Measurements from ENCODE around the gene GTF2F2.

Gene GTF2F2

DNA sequence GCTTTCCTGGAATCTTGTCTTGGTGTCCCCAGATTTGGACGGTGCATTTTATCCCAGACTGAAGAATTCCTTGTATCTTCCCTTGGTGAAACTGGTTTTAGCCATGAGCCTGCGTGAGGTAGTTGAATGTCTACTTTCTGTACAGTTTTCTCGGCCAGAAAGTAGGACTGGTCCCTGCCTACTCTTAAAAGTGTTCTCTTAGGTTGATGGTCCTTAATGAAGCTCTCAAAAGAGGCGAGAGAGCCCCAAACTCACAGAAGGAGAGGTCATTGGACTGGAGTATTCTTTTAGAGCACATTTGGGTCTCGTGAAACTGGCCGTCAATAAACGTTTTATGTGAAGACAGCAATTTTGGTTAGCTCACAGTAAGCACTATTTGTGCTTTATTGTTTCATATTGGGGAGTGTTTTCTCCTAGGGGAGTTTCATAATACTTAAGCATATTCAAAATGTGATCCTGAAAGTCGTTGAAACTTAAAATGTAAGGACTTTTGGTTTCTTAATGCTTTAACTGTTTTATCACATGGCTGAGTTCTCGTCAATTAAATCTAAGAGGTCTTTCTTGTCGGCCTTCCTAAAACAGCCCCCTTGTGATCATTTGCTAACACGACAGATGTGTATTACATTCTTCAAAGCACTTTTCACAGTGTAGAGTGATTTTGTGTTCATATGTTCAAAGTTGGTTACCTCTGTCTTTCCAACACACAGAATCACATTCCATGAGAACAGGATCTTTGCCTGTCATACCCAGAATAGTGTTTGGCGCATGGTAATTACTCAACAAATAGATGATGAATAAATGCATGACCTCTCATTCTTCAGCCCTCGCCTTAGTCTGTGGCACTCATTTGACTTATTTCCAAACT is 889 bp downstream of the GTF2F2 start:
- peak overlapping the region; percentile 75 for H3K27ac ChIP-seq
- DNase-seq (ENCODE audit: low read depth, low spot score), result no peak

DNA sequence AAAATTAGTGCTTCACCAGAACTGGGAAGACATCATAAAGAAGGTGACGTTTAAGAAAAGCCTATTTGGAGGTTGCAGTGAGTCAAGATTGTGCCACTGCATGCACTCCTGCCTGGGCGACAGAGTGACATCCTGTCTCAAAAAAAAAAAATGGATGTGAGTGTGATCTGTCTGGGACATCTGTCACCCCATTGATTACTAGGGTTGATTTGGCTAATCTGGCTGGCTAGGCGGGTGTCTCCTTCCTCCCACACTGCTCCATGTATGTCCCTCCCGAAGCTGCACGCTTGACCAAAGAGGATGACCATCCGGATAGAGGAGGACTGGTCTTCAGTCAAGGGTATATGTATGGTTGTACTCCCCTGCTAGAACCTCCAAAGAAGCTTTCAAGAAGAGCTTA is 2.6 kb downstream of the GTF2F2 start:
- no peak for DNase-seq (ENCODE audit: low read depth, low spot score)
- H3K27ac ChIP-seq, result no peak overlapping the region

DNA sequence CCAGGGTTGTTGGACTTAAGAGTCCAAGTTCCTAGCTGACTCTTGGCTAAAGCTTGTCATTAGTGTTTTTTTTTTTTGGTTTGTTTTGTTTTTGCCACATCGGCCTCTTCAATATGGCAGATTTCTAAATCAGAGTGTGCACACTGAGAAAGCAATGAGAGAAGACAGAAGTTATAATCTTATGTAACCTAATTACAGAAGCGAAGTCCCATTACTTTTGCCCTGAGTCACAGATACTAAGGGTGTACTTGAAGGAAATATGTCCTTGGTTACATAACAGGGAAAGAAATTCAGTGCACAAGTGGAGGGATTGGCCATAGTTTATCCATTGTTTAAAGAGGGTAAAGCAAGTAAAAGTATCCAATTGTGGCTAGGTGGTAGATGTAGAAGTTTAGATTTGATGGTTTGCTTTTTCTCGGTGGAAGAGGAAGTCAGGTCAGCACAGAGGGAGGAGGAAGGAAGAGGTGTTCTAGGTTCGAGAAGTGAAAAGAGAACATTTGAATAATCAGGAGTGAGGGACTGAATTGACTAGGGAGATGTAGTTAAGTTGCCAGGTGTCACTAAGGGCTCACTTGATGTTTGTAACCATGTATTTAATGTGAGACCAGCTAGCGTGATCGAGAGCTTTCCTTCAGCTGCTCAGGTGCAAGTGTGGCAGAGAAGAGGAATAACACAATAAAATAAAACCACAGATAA is 12.2 kb downstream of the GTF2F2 start:
- DNase-seq (ENCODE audit: low read depth, low spot score), result no peak
- no peak overlapping the region for H3K27ac ChIP-seq

DNA sequence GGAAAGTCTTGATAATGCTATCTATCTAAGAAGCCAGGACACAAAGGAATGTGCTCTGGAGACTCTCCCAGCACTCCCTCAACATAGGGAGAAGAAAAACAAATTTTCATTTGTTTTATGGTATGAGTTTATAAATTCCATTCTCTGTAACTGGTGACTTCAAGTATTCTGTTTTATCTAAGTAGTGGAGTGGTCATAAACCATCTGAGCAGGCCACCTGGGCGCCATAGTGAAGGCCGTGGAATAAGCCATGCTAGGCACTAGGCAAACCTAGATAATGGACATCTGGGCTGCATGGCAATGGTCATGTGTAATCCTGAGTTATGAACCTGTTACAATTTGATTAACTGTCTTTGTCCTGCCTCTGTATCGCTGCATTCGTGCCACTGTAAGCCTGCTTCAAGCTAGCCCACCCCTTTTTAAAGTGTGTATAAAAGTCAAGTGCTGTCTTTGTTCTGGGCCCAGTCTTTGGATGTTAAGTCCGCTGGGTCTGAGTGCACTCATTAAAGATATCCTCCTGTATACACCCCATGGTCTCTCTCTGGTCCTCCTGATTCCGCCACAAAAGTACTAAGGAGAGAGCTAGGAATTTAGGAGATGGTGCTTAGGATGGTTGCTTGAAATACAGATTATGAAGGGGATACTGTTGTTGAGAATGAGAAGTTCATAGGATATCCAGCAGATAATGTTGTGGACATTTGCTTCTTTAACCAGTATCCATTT is 13.2 kb downstream of the GTF2F2 start:
- no peak for DNase-seq (ENCODE audit: low read depth, low spot score)
- no peak overlapping the region for H3K27ac ChIP-seq

DNA sequence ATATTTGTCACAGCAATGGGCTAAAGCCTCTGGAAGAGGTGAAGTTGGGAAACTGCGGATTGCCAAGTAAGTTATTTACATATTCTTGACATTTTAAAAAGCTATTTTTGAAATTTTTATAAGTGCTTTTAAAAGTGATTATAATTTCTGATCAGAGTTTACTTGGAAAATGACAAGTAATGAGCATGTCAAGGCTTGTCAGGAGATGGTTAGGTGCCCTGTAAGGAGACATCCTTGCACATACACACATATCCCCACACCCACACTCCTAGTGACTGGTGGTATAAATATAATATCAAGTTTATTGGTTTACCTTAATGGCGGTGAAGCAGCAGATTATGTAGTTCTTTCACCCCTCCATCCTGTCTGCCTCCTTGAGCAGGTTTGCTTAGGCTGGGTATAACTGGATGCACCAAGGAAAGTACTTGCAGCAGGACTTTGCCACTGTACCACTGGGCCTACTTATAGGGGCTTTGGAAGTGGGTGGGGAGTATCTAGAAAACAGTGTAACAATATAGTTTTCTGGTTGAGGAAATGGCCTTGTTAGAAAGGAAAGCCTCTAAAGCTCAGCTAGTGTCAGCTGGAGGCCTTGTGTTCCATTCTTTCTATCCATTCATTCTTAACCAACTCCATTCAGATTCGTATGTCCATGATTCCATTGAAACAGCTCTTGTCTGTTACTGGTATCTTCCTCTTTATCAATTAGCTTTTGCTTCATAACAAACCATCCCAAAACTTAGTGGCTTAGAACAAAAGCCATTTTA is 16.6 kb downstream of the GTF2F2 start:
- DNase-seq (ENCODE audit: low read depth, low spot score), result no peak
- H3K27ac ChIP-seq, result peak overlapping the region; percentile 32

DNA sequence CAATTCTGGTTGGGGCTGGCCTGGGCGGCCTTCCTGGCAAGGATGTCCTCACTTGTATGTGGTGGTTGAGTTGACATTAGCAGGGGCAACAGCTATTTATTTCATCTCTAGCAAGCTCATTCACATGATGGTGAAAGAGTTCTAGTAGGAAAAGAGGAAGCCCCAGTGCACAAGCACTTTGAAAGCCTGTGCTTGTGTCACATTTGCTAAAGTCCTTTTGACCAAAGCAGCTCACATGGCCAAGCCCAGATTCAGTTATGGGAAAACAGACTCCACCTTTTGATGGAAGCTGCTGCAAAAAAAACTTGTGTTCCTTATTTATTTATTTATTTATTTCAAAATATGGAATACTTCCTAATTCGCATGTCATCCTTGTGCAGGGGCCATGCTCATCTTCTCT is 17.2 kb downstream of the GTF2F2 start:
- no peak for DNase-seq (ENCODE audit: low read depth, low spot score)
- peak overlapping the region; percentile 32 for H3K27ac ChIP-seq

DNA sequence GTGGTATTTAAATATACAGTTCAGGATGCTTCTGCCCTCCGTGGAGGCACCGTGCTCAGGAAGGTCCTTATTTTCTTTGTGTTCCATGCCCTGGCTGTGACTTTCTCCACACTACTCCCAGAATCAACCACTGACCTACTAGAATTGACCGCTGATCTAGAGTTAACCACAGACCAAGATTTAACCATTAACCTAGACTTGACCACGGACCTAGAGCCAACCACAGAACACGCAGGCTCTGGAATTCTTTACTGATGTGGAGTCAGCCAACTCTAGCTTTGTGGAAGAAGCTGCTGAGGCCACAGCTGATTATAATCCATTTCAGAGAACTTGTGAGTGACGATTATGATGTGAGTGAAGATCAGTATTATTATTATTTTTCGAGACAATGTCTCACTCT is 18.0 kb downstream of the GTF2F2 start:
- no peak overlapping the region for H3K27ac ChIP-seq

DNA sequence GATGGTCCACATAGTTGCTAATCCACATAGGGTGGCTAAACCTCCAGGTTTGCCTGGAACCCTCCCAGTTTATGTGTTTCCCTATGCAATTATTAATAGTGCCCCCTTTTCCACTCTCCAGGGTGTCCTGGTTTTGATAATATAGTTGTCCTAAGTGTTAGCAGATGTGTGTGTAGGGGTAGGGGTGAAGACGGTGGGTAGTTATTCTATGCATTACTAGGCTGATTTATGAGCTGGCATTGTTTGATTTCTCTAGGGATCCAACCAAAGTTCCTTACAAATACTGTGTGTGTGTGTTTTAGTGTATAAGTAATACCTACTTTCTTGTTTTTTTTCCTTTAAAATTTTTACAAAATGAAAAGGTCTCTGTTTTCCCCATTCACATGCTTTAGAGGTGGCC is 21.1 kb downstream of the GTF2F2 start:
- H3K27ac ChIP-seq, result peak overlapping the region; percentile 80
- DNase-seq (ENCODE audit: low read depth, low spot score), result no peak

More for the DNA sequence above, 18.0 kb downstream of the GTF2F2 start:
- no peak for DNase-seq (ENCODE audit: low read depth, low spot score)

DNA sequence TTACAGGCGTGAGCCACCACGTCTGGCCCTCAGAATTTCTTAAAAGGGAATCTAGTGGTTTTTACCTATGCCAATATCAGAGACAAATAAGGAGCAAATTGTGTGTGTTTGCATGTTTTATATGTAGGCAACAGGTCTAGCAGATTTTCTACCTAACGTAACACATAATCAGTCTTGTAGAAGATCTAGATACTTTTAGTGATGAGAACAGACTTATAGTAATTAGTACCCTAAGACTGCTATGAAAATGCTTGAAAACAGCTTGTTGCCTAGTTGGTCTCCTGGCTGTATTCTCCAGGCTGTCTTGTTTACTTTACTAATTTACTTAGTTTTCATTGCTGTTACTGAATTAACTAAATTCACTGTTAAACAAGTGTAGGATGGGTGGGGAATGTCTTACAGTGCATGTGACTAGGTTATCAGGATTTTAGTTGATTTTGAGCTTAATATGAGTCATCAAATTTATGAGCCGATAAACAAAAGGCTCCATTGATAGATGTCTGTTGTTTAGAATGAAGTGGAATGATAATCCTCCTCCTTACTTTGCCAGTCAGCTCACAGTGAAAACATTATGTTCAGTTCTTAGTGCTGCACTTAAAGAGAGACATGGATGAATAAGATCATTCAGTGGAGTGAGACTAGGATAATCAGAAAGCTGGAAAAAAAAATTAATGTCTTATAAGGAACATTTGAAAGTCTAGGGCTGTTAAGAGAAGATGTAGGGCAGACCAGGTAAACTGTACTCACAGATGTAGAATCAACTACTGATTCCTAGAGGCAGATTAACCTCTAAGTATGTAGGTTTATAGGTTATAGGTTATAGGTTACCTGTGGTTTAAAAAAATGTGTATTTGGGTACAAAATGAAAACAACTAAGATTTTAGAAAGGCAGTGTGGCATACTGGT is 22.4 kb downstream of the GTF2F2 start:
- DNase-seq (ENCODE audit: low read depth, low spot score), result no peak
- peak overlapping the region; percentile 80 for H3K27ac ChIP-seq

DNA sequence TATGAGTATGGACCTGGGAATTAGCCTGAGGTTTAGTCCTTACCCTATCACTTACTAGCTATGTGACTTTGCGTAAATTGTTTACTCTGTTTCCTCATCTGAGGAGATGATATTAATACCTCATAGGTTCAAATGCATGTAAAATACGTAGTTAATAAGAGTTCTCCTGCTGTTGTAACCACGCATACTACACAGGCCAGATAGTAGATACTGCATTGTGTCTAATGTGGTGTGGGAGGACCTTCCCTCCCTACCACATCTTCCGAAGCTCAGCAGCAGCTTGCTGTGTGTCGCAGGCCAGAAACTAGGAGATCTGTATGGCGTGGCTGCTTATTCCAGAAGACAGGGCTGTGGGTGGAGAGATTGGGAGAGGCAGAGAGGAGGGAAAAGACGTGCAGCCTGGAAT is 23.0 kb downstream of the GTF2F2 start:
- DNase-seq (ENCODE audit: low read depth, low spot score), result no peak

DNA sequence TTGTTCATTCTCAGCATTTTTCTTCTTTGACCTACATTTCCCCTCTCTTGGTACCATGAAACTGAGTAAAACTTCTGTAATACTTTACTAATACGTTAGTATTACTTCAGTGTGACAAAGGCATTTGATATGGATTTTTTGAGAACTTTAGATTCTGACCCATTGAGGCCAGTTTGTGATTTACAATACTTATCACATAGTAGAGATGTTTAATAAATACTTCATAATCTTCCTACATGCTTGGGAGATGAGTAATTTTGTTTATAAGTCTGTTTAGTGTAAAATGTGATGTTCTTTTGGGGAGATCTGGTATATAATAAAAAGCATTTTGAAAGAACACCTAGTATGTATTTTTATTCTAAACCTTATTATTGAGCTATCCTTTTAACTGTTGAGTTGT is 29.7 kb downstream of the GTF2F2 start:
- no peak overlapping the region for H3K27ac ChIP-seq
- no peak for DNase-seq (ENCODE audit: low read depth, low spot score)

More for the DNA sequence above, 23.0 kb downstream of the GTF2F2 start:
- peak overlapping the region; percentile 80 for H3K27ac ChIP-seq

DNA sequence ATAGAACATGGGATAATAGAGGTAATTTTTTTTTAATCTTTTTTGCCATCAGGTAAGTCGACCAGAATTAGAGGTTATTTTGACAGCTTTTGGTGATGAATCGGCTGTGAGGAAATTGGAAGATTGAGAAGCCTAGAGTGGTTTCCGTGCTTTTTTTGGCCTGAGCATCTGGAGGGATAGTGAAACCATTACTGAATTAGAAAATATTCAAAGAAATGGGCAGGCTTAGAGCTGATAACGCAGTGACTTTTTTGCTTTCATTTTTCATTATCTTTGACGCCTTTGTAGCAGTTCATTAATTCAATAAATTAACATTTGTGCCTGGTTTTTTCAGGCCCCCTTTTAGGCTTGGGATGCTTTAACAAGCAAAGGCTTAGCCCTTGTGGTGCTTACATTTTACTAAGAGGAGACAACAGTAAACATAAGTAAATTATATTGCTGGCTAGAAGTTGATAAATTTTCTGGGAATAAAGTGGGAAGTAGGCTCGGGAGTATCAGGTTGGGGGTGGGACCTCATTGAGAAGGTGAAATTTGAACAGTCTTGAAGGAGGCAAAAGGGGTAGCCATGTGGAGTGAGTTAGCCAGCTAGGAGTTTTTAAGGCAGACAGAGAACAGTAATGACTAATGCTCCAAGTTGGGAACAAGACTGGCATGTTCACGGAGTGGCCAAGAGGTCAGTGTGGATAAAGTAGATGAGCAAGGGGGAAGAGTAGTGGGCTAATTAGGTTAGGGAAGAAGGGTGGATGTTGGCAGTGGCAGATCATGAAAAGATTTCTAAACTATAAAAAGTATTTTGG is 36.5 kb downstream of the GTF2F2 start:
- no peak for DNase-seq (ENCODE audit: low read depth, low spot score)
- no peak overlapping the region for H3K27ac ChIP-seq

DNA sequence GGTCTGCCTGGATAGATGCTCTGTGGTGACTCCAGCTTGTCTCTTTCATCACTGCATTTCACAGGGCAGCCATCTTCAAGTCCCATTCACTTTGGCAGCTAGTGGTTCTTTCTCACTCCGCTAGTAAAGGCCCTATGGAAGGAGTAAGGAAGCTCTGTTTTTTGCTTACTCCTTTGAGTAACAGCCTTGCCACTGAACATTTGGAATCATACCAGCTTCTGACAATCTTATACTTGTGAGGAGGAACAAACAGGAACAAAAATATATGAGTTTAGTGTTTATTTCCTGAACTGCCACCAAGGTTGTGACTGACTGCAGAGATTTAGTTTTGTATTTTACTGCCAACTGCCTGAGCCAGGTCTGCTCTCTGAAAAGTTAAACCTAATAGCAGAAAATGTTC is 41.9 kb downstream of the GTF2F2 start:
- no peak for DNase-seq (ENCODE audit: low read depth, low spot score)
- peak overlapping the region; percentile 65 for H3K27ac ChIP-seq

DNA sequence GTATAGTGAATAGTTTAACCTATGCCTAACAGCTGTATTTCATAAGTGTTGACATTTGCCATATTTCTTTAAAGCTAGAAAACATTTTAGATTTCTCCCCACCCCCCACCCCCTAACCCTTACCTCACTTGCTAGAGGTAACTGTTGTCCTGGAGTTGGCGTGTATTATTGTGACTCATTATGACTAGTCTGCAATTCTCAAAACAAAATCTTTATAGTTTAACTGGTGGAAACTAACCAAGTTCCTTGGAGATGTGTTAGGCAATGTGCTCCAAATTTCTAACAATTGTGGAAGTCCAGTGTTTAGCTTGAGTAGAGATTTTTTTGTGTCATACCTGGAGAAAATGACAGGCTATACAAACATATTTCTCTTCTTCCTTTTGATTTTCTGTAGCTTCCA is 42.5 kb downstream of the GTF2F2 start:
- DNase-seq (ENCODE audit: low read depth, low spot score), result peak; percentile 44
- peak overlapping the region; percentile 65 for H3K27ac ChIP-seq

DNA sequence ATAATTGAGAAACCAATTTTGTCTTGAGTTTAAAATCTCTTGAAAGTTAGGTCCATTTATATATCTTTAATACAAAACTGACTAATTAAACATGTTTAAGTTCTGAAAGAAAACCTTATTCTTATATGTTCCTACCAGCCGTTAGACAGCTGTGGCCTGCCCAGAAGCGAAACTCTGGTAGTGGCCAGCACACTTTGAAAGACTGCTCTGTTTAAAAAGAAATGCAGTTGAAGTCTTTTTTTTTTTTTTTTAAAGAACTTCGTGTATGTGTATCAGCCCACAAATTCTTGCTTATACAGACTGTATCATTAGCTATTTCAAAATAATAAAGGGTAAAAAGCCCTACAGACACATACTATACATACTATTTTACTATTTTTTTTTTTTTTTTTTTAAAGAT is 46.5 kb downstream of the GTF2F2 start:
- H3K27ac ChIP-seq, result peak overlapping the region; percentile 80
- DNase-seq (ENCODE audit: low read depth, low spot score), result no peak

DNA sequence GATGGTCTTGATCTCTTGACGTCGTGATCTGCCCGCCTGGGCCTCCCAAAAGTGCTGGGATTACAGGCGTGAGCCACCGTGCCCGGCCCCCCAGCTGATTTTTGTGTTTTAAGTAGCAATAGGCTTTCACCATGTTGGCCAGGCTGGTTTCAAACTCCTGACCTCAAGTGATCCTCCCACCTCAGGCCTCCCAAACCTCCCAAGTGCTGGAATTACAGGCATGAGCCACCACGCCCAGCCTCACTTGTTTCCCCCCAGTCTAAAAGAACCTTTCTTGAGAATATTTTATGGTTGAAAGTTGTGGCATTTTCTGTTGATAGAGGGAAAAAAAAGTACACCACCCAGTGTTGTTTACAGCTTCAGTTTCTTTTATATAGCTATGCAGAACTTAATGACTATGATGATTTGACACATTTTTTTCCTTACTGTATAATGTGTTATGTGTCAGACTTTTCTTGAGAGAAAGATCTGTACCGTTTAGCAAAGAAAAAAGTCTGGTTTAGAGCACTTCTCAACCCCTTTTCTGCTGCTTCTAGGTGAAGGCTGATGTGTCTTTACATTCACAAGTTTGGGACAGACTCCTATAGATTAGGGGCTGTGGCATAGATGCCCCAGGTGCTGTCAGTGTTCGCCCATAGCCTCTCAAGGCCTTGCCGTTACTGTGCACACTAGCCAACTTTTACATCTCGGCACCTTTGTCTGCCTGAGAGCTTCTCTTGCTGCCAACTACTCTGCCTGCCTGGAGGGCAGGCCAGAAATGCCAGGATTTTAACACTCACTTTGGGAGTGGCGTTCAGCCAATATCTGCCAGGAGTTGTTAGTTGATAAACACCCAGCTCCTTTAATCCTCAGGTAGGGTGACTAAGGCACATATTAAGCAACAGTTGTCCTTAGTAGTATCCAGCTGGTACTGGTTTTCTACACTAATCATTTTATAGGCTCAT is 47.6 kb downstream of the GTF2F2 start:
- DNase-seq (ENCODE audit: low read depth, low spot score), result peak; percentile 96
- H3K27ac ChIP-seq, result peak overlapping the region; percentile 80

DNA sequence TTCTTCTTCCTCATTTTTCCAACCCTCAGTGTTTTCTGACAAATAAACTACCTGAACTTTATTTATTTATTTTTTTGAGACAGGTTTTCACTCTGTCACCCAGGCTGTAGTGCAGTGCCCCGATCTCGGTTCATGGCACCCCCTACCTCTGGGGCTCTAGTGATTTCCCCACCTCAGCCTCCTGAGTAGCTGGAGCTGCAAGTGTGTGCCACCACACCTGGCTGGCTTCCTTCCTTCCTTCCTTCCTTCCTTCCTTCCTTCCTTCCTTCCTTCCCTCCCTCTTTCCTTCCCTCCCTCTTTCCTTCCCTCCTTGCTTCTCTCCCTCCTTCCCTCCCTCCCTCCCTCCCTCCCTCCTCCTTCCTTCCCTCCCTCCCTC is 48.2 kb downstream of the GTF2F2 start:
- DNase-seq (ENCODE audit: low read depth, low spot score), result no peak
- H3K27ac ChIP-seq, result peak overlapping the region; percentile 80
